DOHH2 (cell line): Measurements from ENCODE around the gene SH3PXD2A.

Experiments
- CTCF ChIP-seq: fragments of 200-600 bp; sonication (generic); IDR thresholded peaks from one replicate; pipeline ENCODE4 v1.5.1; 2014; ENCODE audit warnings: antibody characterized with exemption, mild to moderate bottlenecking, low read depth, low read length; ENCODE audit not compliant: poor library complexity, severe bottlenecking
- EZH2phosphoT487 ChIP-seq: fragments of 200-600 bp; sonication (generic); IDR thresholded peaks from 2 replicates; pipeline ENCODE4 v1.6.1; 2017; ENCODE audit warnings: borderline replicate concordance, mild to moderate bottlenecking, antibody characterized with exemption, low read length, moderate library complexity, mixed read lengths

- no peak for TF ChIP-seq CTCF
- no peak for TF ChIP-seq EZH2phosphoT487
Measured at GRCh38 chr10:103599211-103599610, 256.2 kb downstream of the SH3PXD2A start.
